Measurements from ENCODE around the gene TRIM8.

TRIM8 gene

GRCh38 chr10:102634686-102635085 is 9.6 kb upstream of the TRIM8 start:
- H3K4me3 ChIP-seq (ENCODE audit: low read depth in 1 of 2, low read length in 2 of 2) = no peak overlapping the region
- H4K20me1 ChIP-seq (ENCODE audit: insufficient read depth, low read length) = no peaks in the 10 kb centered on the region
- H3K27ac ChIP-seq (ENCODE audit: low read length) = no peak overlapping the region
- H3K36me3 ChIP-seq (ENCODE audit: insufficient read depth, low read length) = no peaks in the 10 kb centered on the region
- TF ChIP-seq CTCF (IDR thresholded peaks at IDR 0.05; ENCODE audit: borderline replicate concordance, extremely low read depth, low read length, poor library complexity, severe bottlenecking) = no peak
- no peak overlapping the region for H2AFZ ChIP-seq (ENCODE audit: low read depth, low read length)
- ATAC-seq (ENCODE audit: insufficient read depth, low read depth) (no peak), DNase-seq (no peak)
- no peak overlapping the region for H3K9ac ChIP-seq (ENCODE audit: low read depth, low read length)
- H3K4me1 ChIP-seq (ENCODE audit: insufficient read depth, low read length) = peaks cover 6% of the 10 kb centered on the region; the same call in 1 of the 2 replicates
- no peaks in the 10 kb centered on the region for H3K79me2 ChIP-seq (ENCODE audit: insufficient read depth, low read length)
- H3K9me3 ChIP-seq (ENCODE audit: insufficient read depth, low read length, severe bottlenecking) = no peaks in the 10 kb centered on the region
- no peaks in the 10 kb centered on the region for H3K27me3 ChIP-seq (ENCODE audit: insufficient read depth, low read length, poor library complexity)
- no peak overlapping the region for H3K4me2 ChIP-seq (ENCODE audit: insufficient read depth, low read length)

GRCh38 chr10:102635377-102635776 is 8.9 kb upstream of the TRIM8 start:
- no peak overlapping the region for H3K9ac ChIP-seq (ENCODE audit: low read depth, low read length)
- peaks cover 6% of the 10 kb centered on the region; the same call in 1 of the 2 replicates for H3K4me1 ChIP-seq (ENCODE audit: insufficient read depth, low read length)
- H3K9me3 ChIP-seq (ENCODE audit: insufficient read depth, low read length, severe bottlenecking) = no peaks in the 10 kb centered on the region
- peak overlapping the region; percentile 34; the same call in 1 of the 2 replicates for H2AFZ ChIP-seq (ENCODE audit: low read depth, low read length)
- ATAC-seq (ENCODE audit: insufficient read depth, low read depth) (peak; percentile 85), DNase-seq (peak; percentile 47)
- no peaks in the 10 kb centered on the region for H3K27me3 ChIP-seq (ENCODE audit: insufficient read depth, low read length, poor library complexity)
- no peak overlapping the region for H3K27ac ChIP-seq (ENCODE audit: low read length)
- no peak overlapping the region for H3K4me3 ChIP-seq (ENCODE audit: low read depth in 1 of 2, low read length in 2 of 2)
- no peaks in the 10 kb centered on the region for H3K79me2 ChIP-seq (ENCODE audit: insufficient read depth, low read length)
- H3K4me2 ChIP-seq (ENCODE audit: insufficient read depth, low read length) = no peak overlapping the region
- H3K36me3 ChIP-seq (ENCODE audit: insufficient read depth, low read length) = no peaks in the 10 kb centered on the region
- no peak for TF ChIP-seq EZH2 (IDR thresholded peaks at IDR 0.05; ENCODE audit: borderline replicate concordance, low read depth, low read length, severe bottlenecking)
- no peak for TF ChIP-seq CTCF (IDR thresholded peaks at IDR 0.05; ENCODE audit: borderline replicate concordance, extremely low read depth, low read length, poor library complexity, severe bottlenecking)
- H4K20me1 ChIP-seq (ENCODE audit: insufficient read depth, low read length) = no peaks in the 10 kb centered on the region

- Histone ChIP-seq H3K4me1 (ENCODE audit: insufficient read depth, low read length) (peaks cover 14% of the 10 kb centered on the region), H3K4me3 (ENCODE audit: low read depth in 1 of 2, low read length in 2 of 2) (no peak overlapping the region), H3K9me3 (ENCODE audit: insufficient read depth, low read length, severe bottlenecking) (no peaks in the 10 kb centered on the region), H3K4me2 (ENCODE audit: insufficient read depth, low read length) (no peak overlapping the region), H3K36me3 (ENCODE audit: insufficient read depth, low read length) (no peaks in the 10 kb centered on the region; the same call in 1 of the 2 replicates), H3K27me3 (ENCODE audit: insufficient read depth, low read length, poor library complexity) (no peaks in the 10 kb centered on the region), H3K79me2 (ENCODE audit: insufficient read depth, low read length) (peaks cover 20% of the 10 kb centered on the region), H4K20me1 (ENCODE audit: insufficient read depth, low read length) (no peaks in the 10 kb centered on the region), H2AFZ (ENCODE audit: low read depth, low read length) (peak overlapping the region; percentile 38), H3K9ac (ENCODE audit: low read depth, low read length) (no peak overlapping the region), H3K27ac (ENCODE audit: low read length) (no peak overlapping the region)
- DNase-seq (no peak), ATAC-seq (ENCODE audit: insufficient read depth, low read depth) (no peak)
- TF ChIP-seq CTCF (IDR thresholded peaks at IDR 0.05; ENCODE audit: borderline replicate concordance, extremely low read depth, low read length, poor library complexity, severe bottlenecking) = no peak
- no peak for TF ChIP-seq EZH2 (IDR thresholded peaks at IDR 0.05; ENCODE audit: borderline replicate concordance, low read depth, low read length, severe bottlenecking)
These were observed 4.7 kb upstream of the TRIM8 start for GRCh38 chr10:102639537-102639936.

GRCh38 chr10:102641402-102641801 is 2.9 kb upstream of the TRIM8 start:
- ATAC-seq (ENCODE audit: insufficient read depth, low read depth) (no peak), DNase-seq (no peak)
- Histone ChIP-seq H2AFZ (ENCODE audit: low read depth, low read length) (peak overlapping the region; percentile 87), H3K36me3 (ENCODE audit: insufficient read depth, low read length) (peaks cover 5% of the 10 kb centered on the region), H3K27me3 (ENCODE audit: insufficient read depth, low read length, poor library complexity) (no peaks in the 10 kb centered on the region), H3K4me3 (ENCODE audit: low read depth in 1 of 2, low read length in 2 of 2) (peak overlapping the region; percentile 27 to 63; a peak in 3 of 4 replicates), H4K20me1 (ENCODE audit: insufficient read depth, low read length) (peaks cover 15% of the 10 kb centered on the region), H3K79me2 (ENCODE audit: insufficient read depth, low read length) (peaks cover 39% of the 10 kb centered on the region), H3K4me2 (ENCODE audit: insufficient read depth, low read length) (peak overlapping the region; percentile 73), H3K27ac (ENCODE audit: low read length) (peak overlapping the region; percentile 88), H3K9me3 (ENCODE audit: insufficient read depth, low read length, severe bottlenecking) (no peaks in the 10 kb centered on the region), H3K9ac (ENCODE audit: low read depth, low read length) (peak overlapping the region; percentile 97), H3K4me1 (ENCODE audit: insufficient read depth, low read length) (peaks cover 21% of the 10 kb centered on the region)
- TF ChIP-seq EZH2 (IDR thresholded peaks at IDR 0.05; ENCODE audit: borderline replicate concordance, low read depth, low read length, severe bottlenecking) (no peak), CTCF (IDR thresholded peaks at IDR 0.05; ENCODE audit: borderline replicate concordance, extremely low read depth, low read length, poor library complexity, severe bottlenecking) (no peak)

Measured in DND-41 (cell line).